Hindlimb muscle (tissue), 1 donor: ENCODE data around the gene KCNJ14. TPM values are rescaled to one million over a fixed set of nuclear protein-coding genes. Genes with fewer than 3 reads are reported as not detected.
A peak's percentile ranks its signal among the peaks of the same experiment; 100 is the strongest.

Experiments used
- DNase-seq: peaks from one replicate; pipeline ENCODE4 v3.0.0-alpha.2; 2013
- polyA plus RNA-seq: library from polyadenylated mRNA; unstranded; fragments of 120-200 nt; gene quantifications from one replicate; pipeline ENCODE4 v1.2.1, GENCODE V29; 2013; ENCODE audit not compliant: insufficient read length

Gene KCNJ14
- polyA plus RNA-seq, 1 donor, result 1.2 TPM

DNA sequence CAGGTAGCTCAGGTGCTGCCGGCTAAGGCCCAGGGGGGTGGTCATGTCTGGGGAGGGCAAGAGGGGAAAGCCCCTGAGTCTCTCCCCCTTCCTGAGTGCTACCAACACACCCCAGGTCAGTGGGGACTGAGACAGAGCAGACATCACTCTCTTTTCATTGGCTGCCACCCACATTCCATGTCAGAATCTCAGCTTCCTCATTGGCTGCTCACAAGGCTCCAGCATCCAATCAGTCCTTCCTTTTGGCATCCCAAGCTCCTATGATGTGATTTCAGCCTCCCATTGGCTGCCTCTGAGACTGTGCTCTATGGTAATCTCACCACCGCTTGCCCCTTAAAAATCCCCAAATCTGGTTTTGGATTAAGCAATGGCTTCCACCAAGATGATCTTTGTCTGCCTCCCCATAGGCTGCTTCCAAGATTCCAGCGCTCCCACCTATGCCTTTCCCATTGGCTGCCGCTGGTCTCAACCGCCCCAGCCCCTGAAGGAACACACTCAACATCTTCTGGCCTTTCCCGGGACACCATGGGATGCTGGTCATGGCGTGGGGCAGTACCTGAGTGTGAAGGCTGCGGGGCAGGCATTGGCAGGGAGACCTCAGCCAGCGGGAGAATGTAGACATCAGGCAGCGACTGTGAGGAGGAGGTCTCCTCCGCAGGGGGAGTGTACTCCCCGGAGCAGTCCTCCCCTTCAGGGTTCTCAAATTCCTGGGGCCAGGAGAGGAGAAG is 54.3 kb downstream of the KCNJ14 start:
- no peak for DNase-seq

DNA sequence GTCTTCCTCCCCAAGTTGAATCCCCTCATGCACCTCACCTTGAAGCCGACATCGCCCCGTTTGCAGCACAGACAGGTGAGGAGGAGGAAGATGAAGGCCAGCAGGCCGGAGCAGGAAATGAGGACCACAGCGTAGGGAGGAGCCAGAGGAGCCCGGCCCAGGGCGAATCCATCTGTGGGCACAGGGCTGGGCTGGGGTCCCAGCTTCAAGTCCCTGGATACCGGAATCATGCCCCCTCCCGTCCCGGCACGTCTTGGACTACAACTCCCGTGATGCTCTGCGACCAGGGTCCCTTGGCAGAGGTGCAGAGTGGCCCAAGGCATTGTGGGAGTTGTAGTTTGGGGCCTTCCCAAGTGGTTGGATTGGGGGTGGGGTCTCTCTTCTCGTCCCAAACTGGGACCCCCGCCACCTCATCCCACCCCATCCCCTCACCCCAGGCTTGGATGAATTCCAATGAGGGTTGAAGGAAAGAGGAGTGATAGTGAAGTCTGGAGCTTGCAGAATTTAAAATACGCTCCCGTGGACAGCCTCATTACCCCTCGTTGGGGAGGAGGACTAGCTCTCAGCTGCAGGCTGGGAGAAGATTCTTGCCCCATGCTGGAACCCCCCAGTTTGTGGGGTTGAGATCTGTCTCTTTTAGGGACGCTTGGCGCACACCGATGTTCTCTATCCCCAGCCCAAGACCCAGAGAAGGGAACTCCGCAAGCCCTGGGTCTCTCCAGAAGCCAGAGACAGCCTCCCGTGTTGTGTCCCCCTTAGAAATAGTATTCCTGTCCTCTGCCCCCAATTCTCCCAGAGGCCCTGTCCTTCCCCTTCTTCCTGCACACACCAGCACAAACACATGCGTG is 55.3 kb downstream of the KCNJ14 start:
- peak; percentile 63 for DNase-seq

- no peak for DNase-seq
Observed at GRCh38 chr19:48511321-48511731, 56.0 kb downstream of the KCNJ14 start.

- no peak for DNase-seq
Observed at GRCh38 chr19:48511800-48512503, 56.6 kb downstream of the KCNJ14 start, which contains the start of gene LMTK3. Gene LMTK3, minus strand, starts transcription at chr19:48511835. Its CDS starts 259 bp downstream, at chr19:48511576.

DNA sequence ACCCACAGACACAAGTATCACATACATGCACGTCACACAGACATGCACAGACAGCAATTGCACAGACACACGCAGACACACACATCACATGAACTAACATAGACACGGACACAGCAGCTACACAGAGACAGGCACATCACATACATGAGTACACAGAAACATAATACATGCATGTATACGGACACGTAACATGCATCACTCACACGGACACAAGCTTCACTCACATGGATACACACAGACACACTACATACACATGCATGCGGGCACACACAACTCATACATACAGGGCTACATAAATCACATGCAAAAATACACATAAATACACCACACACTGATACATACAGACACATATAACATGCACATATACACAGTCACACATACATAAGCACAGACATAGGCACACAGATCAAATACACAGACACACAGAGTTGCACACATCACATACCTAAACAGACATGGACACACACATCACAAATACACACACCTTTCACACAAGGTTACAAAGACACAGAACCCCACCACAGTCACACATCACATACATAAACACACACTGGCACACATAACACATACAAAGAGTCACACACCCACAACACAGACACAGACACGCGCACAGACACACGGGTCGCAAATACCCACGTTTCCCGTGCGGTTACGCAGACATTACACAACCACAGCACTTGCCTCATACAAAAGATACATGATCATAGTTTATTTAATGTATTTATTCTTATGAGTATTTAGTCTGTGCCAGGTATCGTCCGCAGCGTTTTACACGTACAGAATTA is 57.3 kb downstream of the KCNJ14 start:
- DNase-seq, result no peak

GRCh38 chr19:48513289-48514122 is 58.1 kb downstream of the KCNJ14 start:
- DNase-seq, result no peak

- no peak for DNase-seq
Observed at GRCh38 chr19:48514123-48514458, 58.7 kb downstream of the KCNJ14 start.

- no peak for DNase-seq
Observed at GRCh38 chr19:48516536-48516935, 61.2 kb downstream of the KCNJ14 start.

Other genes with a start within 250 kb of the KCNJ14 start
- 42.8 TPM for gene CARD8, start 199.7 kb upstream of the KCNJ14 start, polyA plus RNA-seq
- 2.4 TPM for gene ZNF114, start 185.5 kb upstream of the KCNJ14 start, polyA plus RNA-seq
- gene EMP3, start 130.0 kb upstream of the KCNJ14 start, polyA plus RNA-seq, result 149 TPM
- gene TMEM143, start 91.6 kb upstream of the KCNJ14 start, polyA plus RNA-seq, result 20.6 TPM
- not detected for gene SYNGR4, start 91.2 kb upstream of the KCNJ14 start, polyA plus RNA-seq
- gene KDELR1, start 64.0 kb upstream of the KCNJ14 start, polyA plus RNA-seq, result 125 TPM
- gene GRIN2D, start 61.9 kb upstream of the KCNJ14 start, polyA plus RNA-seq, result 2.5 TPM
- 26.2 TPM for gene GRWD1, start 9.6 kb upstream of the KCNJ14 start, polyA plus RNA-seq
- gene CYTH2, start 13.8 kb downstream of the KCNJ14 start, polyA plus RNA-seq, result 49.3 TPM
- 0.09 TPM for gene LMTK3, start 56.3 kb downstream of the KCNJ14 start, polyA plus RNA-seq
- 0.32 TPM for gene SULT2B1, start 96.6 kb downstream of the KCNJ14 start, polyA plus RNA-seq
- gene SPACA4, start 151.2 kb downstream of the KCNJ14 start, polyA plus RNA-seq, result not detected
- 0.44 TPM for gene FAM83E, start 159.5 kb downstream of the KCNJ14 start, polyA plus RNA-seq
- 1,775 TPM for gene RPL18, start 163.6 kb downstream of the KCNJ14 start, polyA plus RNA-seq
- 10.7 TPM for gene SPHK2, start 163.9 kb downstream of the KCNJ14 start, polyA plus RNA-seq
- 7.9 TPM for gene DBP, start 181.8 kb downstream of the KCNJ14 start, polyA plus RNA-seq
- 7.8 TPM for gene CA11, start 190.6 kb downstream of the KCNJ14 start, polyA plus RNA-seq
- 0.72 TPM for gene NTN5, start 217.4 kb downstream of the KCNJ14 start, polyA plus RNA-seq
- gene FUT2, start 240.4 kb downstream of the KCNJ14 start, polyA plus RNA-seq, result 1.2 TPM